Ureter (tissue), 1 donor: ENCODE data around the gene URAD. TPM values are rescaled to one million over a fixed set of nuclear protein-coding genes. Genes with fewer than 3 reads are reported as not detected.
"Not testable (repeated sequence)": the region's sequence is repeated elsewhere in the genome, so short reads cannot be mapped to it uniquely, and the experiment has no call there.

Experiments used
- DNase-seq: peaks from one replicate; pipeline ENCODE4 v3.0.0-alpha.2; 2020; ENCODE audit warnings: low spot score
- total RNA-seq: library from RNA; stranded (reverse); gene quantifications from one replicate; pipeline ENCODE4 v1.2.4, GENCODE V29; 2023
- donor health status: DM: yes; HTN: yes; CAD: no.

The URAD gene
- total RNA-seq = not detected

- DNase-seq = no peak
These were observed at the start of gene URAD for GRCh38 chr13:27988520-27988919. Gene URAD (minus strand): TSS chr13:27988693. CDS start chr13:27988637, 56 bp downstream.

- DNase-seq = no peak
These were observed 48.9 kb upstream of the URAD start for GRCh38 chr13:28037399-28037798.

- DNase-seq = no peak
These were observed 46.8 kb upstream of the URAD start for GRCh38 chr13:28035146-28035782.

- DNase-seq = no peak
These were observed 45.6 kb upstream of the URAD start for GRCh38 chr13:28033894-28034655.

DNA sequence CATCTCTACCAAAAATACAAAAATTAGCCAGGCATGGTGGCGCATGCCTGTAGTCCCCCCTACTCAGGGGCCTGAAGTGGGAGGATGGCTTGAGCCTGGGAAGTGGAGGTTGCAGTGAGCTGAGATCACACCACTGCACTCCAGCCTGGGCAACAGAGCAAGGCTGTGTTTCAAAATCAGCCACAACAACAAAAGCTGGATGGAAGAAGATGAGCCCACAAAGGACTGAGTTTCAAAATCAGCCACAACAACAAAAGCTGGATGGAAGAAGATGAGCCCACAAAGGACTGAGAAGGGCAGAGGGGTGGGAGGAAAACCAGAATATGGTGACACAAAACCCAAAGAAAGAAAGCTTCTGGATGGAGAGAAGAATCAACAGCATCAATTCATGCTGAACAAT lies 43.9 kb upstream of the URAD start:
- DNase-seq = not testable (repeated sequence)

GRCh38 chr13:28031896-28032288 lies 43.4 kb upstream of the URAD start:
- no peak for DNase-seq

GRCh38 chr13:28031220-28031895 lies 42.9 kb upstream of the URAD start:
- DNase-seq = peak; percentile 45

GRCh38 chr13:28027607-28028364 lies 39.3 kb upstream of the URAD start:
- DNase-seq = no peak

DNA sequence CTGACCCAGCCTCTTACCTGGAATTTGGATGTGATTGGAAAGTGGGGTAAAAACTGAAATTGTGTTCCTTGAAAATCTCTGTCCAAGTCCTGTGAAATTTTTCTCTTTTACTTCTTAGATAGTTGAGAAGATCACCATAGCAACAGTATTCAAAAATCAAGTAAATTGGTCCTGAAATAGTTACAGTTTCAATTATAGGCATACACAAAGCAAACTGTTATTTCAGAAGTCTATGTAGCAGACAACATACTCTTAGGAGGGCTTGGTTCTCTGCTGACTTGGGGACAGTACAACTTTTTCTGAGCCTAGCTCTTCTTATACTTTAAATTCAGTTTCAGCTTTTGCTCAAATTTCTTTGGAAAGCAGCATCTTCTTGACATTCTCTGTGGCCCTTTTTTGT lies 38.6 kb upstream of the URAD start:
- no peak for DNase-seq

GRCh38 chr13:28026508-28026907 lies 38.0 kb upstream of the URAD start:
- DNase-seq = no peak

DNA sequence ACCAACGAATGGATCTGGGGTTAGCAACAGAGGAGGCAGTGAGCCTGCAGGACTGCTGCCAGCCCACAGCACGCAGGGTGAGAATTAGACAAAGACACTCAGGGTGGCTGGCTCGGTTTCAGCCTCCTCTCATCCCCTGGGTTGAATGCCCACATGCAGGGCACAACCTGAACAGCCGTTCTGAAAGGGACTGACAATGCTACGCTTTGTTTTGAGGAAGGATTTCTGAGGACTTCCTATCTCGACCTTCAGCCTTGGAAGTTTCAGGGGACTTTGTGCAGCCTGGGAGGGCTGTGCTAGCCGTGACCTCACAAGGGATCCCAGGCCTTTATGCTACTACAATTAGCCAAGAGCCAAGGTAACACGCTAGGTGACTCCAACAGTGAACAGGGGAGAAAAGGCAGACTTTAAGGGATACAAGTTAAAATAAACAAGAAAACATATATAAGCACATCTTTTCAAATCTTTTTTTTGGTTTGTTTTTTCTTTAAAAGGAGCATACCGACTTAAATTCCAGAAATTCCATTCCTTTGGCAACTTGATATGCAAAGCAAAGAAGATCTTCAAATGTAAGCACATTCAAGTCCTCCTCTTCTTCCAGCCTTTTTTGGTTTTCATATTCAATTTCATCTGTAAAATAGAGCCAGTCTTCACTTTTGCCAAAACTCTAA lies 34.5 kb upstream of the URAD start:
- DNase-seq = no peak

- no peak for DNase-seq
These were observed 25.8 kb upstream of the URAD start for GRCh38 chr13:28014301-28014700.

- no peak for DNase-seq
These were observed 25.0 kb upstream of the URAD start for GRCh38 chr13:28013482-28013881.

- DNase-seq = no peak
These were observed 24.4 kb upstream of the URAD start for GRCh38 chr13:28012896-28013295.

DNA sequence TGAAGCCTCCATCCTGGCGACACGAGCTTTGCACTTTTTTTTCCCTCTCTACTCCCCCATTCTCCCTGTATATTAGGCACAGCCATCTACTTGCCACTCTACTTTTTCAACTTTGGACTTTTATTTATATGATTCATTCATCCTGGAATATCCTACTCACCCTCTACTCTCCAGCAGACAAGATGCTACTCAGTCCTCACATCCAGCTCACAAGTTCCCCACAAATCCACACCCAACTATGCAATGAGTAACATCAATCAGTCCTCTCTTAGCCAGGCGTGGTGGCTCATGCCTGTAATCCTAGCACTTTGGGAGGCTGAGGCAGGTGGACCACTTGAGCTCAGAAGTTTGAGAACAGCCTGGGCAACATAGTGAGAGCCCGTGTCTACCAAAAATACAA lies 23.9 kb upstream of the URAD start:
- no peak for DNase-seq

DNA sequence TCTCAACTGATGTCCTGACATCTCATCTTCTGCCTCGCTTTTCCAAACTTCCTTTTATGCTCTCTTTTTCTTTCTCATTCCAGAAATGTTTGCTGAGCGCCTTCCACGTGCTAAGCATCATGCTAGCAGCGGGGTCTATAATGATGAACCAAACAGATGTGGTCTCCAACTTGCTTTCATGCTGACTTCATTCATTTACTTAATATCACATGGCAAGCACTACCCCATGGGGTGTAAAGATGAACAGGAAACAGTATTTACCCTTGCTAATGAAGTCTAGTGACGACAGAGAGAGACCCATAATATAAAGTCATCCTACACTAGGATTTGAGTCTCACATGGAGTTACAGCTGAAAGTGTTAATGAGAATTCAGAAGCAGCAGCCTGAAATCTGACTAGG lies 21.6 kb upstream of the URAD start:
- DNase-seq = no peak

DNA sequence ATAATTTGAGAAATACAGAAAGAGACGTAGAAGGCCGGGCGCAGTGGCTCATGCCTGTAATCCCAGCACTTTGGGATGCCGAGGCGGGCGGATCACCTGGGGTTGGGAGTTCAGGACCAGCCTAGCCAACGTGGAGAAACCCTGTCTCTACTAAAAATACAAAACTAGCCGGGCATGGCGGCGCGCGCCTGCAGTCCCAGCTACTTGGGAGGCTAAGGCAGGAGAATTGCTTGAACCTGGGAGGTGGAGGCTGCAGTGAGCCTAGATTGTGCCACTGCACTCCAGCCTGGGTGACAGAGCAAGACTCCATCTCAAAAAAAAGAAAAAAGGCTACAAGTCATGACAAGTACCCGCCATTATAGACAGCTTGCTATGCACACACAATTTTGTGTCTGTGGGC lies 16.5 kb upstream of the URAD start:
- DNase-seq = not testable (repeated sequence)

DNA sequence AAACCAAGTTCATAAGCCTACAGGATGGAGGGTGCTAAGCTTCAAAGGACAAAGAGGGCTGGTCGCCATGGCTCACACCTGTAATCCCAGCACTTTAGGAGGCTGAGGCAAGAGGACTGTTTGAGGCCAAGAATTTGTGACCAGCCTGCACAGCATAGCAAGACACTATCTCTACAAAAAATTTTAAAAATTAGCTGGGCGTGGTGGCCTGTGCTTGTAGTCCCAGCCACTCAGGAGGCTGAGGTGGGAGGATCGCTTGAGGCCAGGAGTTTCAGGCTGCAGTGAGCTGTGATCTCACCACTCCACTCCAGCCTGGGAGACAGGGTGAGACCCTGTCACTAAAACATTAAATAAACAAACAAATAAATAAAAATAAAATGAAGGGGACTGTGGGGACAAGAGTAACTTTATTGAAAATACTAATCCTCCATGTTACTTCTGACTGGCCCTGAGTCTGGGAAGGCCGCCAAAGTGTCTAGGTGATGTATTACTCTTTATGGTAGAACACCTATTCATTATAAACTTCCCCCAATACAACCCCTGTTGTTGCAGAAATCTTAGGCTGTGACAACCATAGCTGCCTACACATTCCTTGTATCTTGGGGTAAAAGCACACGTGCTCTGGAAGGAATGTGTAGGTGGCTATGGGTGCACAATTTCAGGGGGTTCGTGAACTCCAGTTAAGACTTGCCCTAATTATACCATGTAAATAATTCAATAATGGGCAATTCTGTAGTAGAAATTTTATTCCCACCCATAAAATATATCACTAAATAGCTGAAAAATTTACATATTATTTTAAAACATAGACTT lies 14.6 kb upstream of the URAD start:
- DNase-seq = no peak

DNA sequence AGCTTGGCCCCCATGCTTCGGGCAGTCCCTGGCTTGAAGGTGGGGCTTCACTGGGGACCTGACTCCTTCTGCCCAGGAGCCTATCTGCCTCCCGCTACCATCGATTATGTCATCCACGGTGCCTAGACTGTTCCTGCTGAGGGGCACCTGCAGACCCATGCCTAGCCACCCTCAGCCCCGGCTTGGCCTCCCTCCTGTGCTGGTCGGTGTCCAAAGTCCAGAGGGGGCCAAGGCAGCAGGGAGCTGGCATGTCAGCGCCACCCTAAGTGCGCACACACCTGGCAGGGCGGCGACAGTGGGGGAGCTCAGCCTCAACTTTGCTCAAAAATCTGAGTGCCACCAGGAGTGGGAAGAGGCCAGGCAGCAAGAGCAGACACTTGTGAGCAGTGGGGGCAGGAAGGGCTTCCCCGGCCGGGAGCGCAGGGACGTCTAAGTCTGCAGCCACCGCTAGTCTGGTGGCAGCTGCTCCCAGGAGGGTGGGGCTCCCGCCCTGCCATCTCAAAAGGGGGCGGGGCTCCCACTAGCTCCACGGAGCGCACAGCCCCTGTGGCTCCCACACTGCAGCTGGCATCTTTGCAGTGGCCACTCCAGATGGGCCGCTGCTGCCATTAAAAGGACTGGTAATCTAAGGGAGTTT lies 13.5 kb upstream of the URAD start:
- no peak for DNase-seq

DNA sequence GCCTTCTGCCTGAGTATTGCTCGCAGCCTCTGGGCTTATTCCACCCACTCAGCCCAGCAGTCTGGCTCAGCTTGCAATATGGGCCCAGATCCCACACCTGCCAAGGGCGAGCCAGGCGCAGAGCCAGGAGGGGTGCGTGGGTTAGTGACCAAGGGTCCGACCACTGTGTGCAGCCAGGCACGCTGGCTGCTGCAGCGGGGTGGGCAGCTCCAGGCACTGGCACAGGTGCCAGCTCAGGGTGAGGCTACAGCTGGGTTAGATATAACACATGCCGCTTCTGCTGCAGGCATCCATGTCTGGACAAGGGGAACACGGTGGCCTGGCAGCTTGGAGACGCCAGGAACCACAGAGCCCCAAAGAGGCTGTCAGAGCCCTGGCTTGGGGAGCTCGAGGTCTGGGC lies 12.6 kb upstream of the URAD start:
- DNase-seq = no peak
